Epidermal melanocyte (primary cell): ENCODE measurements around the gene PPP2R5D.
"Not testable (repeated sequence)": the region's sequence is repeated elsewhere in the genome, so short reads cannot be mapped to it uniquely, and the experiment has no call there.

Experiments
- DNase-seq: peaks from one replicate; pipeline ENCODE4 v3.0.0; 2011; ENCODE audit warnings: low spot score; ENCODE audit not compliant: insufficient read length

PPP2R5D gene

DNA sequence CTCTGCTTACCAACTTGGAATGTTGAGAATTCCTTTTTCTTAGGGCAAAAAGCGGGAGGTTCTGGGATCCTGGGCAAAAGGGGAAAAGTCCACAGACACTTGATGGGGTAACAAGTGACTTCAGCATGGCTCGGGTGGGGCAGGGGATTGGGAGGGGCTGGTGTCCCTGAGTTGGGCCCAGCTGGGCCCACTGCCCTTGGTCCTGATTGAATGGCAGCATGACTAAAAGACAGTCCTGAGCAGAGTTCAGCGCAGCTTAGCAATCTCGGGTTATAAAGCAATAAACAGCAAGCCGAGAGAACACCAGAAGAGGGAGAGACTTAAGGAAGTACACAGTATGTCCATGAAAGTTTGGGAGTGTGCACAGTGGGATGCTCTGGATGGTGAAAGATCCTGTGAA lies 5.6 kb downstream of the PPP2R5D start:
- no peak for DNase-seq

DNA sequence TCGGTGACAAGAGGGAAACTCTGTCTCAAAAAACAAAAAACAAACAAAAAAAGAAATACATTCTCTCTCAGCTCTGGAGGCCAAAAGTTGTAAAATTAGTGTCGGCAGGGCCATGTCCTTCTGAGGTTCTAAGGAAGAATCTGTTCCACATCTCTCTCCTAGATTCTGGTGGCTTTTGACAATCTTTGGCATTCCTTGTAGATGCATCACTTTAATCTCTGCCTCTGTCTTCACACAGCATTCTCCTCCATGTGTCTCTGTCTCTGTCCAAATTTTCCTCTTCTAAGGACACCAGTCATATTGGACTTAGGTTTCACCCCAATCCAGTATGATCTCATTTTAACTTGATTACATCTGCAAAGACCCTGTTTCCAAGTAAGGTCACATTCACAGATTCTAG lies 9.1 kb downstream of the PPP2R5D start:
- no peak for DNase-seq

DNA sequence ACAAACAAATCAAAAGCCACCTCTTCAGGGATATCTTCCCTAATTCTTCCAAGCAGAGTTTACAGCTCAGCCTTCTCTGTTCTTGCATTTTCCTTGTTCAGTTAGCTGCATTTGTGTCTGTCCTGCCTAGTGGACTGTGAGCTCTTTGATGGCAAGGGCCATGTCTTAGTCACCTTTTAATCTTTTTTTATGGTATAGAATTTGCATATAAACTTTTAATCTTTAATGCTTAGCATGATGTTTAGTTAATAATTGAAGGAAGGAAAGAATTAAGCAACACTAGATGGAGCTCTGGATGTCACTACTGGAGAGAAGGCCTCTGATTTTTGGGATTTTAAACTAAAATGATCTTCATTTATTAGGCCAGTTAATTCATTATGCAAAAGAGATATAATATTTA lies 12.1 kb downstream of the PPP2R5D start:
- no peak for DNase-seq

DNA sequence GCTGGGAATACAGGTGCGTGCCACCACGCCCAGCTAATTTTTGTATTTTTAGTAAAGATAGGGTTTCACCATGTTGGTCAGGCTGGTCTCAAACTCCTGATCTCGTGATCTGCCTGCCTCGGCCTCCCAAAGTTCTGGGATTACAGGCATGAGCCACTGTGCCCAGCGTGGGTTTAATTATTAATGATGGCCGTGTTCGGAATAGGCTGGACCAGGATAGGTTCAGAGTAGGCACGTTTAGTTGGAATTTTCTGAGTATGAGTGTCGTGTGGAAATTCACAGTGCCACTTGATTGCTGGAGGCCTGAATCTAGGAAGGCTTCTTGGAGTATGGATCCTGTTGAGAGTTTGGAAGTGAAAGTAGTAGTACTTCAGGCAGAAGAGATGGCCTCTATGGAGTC lies 13.8 kb downstream of the PPP2R5D start:
- DNase-seq = not testable (repeated sequence)

DNA sequence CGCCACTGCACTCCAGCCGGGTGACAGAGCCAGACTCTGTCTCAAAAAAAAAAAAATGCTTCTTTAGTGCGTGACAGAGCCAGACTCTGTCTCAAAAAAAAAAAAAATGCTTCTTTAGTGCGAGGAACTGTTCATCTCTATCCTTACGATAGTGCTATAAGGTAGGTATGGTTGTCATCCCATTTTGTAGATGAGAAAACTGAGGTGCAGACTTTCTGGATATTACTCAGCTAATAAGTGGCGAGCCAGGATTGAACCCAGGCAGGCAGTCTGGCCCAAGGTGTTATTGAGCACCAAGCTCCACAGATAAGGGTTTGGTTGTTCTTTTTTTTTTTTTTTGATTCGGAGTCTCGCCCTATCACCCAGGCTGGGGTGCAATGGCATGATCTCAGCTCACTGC lies 17.5 kb downstream of the PPP2R5D start:
- DNase-seq = no peak

- no peak for DNase-seq
These were observed 21.5 kb downstream of the PPP2R5D start for GRCh38 chr6:43005844-43006243.

GRCh38 chr6:43006251-43006650 lies 21.9 kb downstream of the PPP2R5D start:
- no peak for DNase-seq

DNA sequence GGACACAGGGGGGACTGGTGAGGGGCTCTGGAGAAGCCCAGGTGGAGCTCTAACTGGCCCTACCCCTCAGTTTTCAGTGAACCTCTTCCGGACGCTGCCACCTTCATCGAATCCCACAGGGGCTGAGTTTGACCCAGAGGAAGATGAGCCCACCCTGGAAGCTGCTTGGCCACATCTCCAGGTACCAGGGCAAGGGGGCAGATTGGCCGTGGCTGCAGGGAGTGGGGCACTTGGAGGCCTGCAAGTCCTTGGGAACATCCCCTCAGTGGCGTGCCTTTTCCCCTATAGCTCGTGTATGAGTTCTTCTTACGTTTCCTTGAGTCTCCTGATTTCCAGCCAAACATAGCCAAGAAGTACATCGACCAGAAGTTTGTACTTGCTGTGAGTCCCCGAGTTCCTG lies 22.8 kb downstream of the PPP2R5D start:
- DNase-seq = no peak

DNA sequence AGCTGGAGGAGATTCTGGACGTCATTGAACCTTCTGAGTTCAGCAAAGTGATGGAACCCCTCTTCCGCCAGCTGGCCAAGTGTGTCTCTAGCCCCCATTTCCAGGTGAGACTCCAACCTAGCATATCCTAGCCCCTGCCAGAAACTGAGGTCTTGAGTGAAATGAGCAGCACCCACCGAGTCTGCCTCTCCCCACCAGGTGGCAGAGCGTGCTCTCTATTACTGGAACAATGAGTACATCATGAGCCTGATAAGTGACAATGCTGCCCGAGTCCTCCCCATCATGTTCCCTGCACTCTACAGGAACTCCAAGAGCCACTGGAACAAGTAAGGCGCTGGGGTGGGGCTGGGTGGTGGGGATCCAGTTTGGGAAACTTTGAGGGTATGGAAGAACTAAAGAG lies 24.8 kb downstream of the PPP2R5D start:
- no peak for DNase-seq

DNA sequence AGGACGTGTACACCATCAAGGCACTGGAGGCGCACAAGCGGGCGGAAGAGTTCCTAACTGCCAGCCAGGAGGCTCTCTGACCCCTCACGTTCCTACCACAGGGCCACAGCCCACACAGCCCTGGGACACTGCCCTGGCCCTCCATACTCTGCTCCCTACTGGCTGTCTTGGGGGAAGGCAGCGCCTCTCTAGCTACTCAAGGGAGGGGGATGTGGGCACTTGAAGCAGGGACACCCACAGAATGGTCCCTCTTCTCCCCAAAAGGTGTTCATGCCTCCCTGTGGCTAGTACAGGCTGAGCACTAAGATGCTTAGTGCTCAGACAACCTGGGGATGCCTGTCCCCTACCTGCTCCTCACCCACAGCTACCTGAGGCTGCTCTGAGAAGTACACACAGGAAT lies 26.8 kb downstream of the PPP2R5D start:
- no peak for DNase-seq

GRCh38 chr6:43012364-43012763 lies 28.0 kb downstream of the PPP2R5D start:
- no peak for DNase-seq

DNA sequence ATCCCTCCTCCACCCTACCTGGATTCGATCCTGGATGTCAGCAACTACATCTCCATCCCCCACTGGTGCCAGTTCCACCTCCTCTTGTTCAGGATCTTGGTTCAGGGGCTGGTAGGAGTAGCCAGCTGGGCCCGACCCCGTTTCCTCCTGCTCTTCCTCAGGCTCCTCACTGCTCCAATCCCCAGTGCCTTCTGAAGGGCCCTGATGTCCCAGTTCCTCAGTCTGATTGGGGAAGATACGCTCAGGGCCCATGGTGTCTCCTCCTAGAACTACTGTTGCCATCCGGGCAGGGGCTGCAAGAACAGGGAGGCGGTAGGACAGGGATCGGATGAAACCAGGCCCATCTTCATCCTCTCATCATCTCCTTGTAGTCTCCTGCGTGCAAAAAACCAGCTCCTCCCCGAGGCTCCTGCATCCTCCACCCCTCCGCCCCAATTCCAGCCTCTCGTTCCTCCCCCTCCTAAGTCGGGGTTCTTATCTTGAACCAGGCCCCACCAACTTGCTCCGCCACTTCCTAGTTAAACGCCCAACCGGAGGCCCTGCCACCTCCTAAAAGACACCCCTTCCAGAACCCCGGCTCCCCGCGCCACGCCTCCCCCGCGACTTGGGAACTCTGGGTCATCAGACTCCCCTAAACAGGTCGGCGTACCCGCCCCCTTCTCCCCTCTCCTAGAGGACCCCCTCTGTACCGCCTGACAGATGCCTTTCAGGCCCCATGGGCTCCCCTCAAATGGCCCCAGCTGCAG lies 28.9 kb downstream of the PPP2R5D start:
- no peak for DNase-seq

GRCh38 chr6:43013843-43014433 lies 29.6 kb downstream of the PPP2R5D start, which contains the start of the genes KLHDC3 and MEA1:
Gene KLHDC3, plus strand, starts transcription at chr6:43014249. Its CDS starts 2,944 bp downstream, at chr6:43017193.
Gene MEA1, minus strand, starts transcription at chr6:43013946. Its CDS starts 133 bp downstream, at chr6:43013813.
- peak; percentile 98 for DNase-seq

DNA sequence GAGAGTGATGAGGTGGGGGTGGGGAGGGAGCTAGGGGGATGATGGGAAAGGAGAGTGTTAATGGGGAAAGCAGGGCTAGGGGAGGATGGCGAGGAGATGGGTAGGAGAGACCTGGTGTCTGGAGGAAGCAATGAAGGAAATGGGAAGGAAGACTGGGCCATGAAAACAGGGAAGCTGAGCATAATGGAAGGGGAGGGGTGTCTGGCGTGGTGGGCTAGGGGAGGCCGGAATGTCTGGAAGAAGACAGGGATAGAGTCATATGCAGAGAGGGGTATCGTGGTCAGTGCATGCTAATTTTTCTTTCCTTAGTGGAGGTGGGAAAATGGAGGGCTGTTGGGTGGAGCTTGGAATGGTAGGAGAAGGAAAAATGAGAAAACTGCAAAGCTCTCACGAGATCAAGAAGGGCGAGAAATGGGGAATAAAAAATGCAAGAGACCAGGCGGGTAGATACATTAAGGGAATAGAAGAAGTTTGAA lies 30.1 kb downstream of the PPP2R5D start:
- no peak for DNase-seq

DNA sequence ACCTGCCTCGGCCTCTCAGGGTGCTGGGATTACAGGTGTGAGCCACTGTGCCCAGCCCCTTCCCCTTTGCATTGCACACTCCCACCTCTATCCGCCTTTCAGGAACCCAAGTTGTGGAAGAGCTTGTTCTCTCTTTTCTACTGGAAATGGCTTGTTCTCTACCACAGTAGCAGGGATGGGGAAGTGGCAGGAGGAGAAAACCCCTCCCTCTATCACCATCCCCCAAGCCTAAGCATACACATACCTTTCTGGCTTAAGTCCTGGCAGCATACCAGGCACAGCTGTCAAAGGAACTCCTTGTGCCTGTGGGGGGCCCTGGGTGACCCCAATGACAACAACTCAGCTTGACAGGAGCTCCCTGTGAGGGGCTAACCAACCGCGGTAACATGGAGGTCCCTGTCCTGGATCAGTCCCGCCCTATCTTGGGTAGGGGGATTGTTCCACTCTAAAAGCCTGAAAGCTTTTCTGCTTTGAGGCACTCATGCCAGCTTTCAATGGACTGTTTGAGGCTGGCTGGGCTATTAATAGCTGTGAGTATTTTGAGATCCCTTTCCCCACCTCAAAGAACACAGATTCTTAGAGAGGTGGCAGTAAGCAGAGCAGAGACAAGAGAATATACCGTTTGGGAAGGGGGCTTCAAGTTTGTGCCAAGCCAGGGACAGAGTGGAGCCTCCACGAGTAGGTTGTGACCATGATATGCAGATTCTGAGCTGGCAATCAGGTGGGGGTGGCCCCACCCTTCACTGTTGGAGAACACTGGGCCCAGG lies 32.0 kb downstream of the PPP2R5D start:
- no peak for DNase-seq

- DNase-seq = no peak
These were observed 32.6 kb downstream of the PPP2R5D start for GRCh38 chr6:43016943-43017334.

DNA sequence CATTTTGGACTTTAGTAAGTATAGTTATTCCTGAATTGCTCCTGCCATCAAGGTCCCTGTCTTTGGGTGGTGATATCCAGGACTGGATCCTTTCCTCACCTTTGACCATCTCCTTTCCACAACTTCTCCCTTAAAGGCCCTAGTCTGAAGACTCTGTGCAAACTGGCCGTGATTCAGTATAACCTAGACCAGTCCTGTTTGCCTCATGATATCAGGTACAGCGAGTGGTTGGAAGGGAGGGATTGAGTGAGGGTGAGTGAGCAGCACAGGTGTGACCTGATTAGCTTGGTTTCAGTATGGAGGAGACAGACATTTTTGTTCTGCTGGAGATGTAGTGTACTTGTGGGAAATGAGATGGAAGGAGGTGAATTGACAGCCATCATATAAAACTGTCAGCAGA lies 34.8 kb downstream of the PPP2R5D start:
- DNase-seq = no peak

DNA sequence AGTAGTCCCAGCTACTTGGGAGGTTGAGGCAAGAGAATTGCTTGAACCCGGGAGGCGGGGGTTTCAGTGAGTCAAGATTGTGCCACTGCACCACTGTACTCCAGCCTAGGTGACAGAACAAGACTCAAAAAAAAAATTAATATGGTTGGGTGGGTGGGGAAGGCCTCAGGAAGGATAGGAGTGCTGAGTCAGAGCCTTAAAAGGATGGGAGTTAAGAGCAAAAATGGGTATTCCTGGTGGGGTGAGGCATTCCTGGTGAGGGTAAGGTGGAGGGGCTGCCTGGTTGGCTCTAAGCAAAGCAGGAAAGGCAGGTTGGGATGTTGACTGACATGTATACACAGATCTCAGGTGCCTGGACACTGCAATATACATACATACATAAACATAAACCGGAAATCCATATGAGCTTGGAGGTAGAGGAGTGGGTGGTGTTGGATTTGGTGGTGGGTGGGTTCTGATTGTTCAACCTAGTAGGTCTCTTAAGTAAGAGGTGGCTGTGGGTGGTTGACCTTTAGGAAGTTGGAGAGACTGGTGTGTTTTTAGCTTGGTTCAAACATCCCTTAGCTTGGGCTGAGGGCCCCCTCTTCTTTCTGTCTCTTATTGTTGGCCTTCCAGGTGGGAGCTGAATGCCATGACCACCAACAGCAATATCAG lies 35.8 kb downstream of the PPP2R5D start:
- DNase-seq = no peak

DNA sequence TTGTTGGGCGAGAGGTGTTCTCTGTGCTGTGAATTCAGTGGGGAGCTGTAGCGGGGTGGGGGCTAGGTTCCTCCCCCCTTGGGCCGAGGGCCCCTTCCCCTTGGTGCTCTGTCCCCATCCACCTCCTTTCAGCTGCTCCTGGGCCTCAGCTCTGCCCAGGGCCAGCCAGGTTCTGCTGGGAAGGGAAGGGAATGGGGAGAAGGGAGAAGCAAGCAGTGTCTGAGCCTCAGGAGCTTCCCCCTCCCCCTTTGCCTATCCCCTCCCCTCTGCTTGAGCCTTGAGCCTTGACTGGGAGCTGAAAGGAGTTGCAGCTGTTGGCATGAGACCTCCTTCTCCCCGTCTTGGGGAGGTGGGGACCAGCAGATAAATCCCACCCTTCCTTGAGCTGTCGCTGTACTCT lies 36.5 kb downstream of the PPP2R5D start:
- DNase-seq = no peak

DNA sequence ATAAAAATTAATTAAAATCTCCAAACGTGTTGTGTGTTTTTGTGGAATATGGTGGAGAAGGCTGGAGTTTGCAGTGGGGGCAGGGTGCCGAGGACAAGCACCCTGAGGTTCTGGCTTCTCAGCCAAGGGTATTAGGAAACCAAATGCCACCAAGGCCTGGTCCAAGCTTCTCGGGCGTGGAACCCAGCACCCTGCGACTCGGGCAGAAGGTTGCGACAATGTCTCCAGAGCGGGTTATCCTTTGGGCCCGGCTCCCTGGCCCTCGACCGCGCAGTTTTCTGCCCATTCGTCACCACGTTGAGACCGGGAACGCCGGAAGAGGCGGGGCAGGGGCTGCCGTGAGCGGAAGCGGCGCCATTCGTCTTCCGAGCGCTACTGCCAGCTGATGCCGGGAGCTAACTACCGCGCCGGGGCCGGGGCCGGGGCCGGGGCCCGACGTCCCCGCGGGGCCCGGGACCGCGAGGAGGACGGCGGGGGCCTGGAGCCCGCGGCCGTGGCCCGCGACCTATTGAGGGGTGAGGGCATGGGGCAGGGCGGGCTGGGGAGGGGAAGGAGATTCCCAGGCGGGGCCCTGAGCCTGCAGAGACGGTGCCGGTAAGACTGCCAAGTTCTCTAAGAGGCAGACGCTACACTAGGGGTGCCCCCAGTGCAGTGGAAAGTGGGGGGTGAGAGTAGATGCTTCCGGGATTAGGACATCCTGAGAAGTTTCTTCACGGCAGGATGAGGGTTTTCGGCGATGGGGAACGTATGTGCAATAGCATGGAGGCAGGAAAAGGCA lies 37.1 kb downstream of the PPP2R5D start, which contains the start of gene RRP36:
TSS of gene RRP36 (plus strand) at position 354 of the 778 bp plus-strand sequence. CDS start at position 386, 32 bp downstream.
- DNase-seq = peak; percentile 88

DNA sequence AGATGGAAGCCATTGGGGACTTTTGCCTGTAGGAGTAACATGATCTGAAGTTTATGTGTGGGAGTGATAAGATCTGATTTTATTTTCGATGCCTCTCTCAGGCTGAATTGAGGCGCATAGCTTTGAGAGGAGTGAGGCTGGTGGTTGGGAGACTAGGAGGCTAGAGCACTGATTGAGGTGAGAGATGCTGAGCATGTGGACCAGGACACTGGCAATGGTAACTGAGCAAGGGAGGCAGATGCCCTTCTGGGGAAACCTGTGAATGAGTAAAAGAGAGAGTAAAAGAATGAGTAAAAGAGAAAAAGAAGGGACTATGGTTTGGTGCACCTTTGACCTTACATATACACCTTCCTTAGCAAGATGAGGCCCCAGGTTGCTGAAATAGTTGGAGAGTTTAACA lies 40.1 kb downstream of the PPP2R5D start:
- DNase-seq = no peak
